T1000 (cell line): ENCODE results near the gene DNAH14.

Source experiments
- DNase-seq: peaks from one replicate; lab custom pipeline; 2025; ENCODE audit warnings: mixed read lengths; lab: John Stamatoyannopoulos, UW

DNAH14 gene

GRCh38 chr1:225428881-225429455 lies 499.5 kb downstream of the DNAH14 start:
- no peak for DNase-seq

GRCh38 chr1:225430301-225430700 lies 500.8 kb downstream of the DNAH14 start:
- no peak for DNase-seq

- no peak for DNase-seq
These were observed 501.8 kb downstream of the DNAH14 start for GRCh38 chr1:225431081-225431863.

- DNase-seq: no peak
These were observed 504.6 kb downstream of the DNAH14 start for GRCh38 chr1:225434046-225434445.

- DNase-seq: no peak
These were observed 505.6 kb downstream of the DNAH14 start for GRCh38 chr1:225435076-225435475.

GRCh38 chr1:225435487-225435886 lies 506.0 kb downstream of the DNAH14 start:
- DNase-seq: no peak

- DNase-seq: no peak
These were observed 506.5 kb downstream of the DNAH14 start for GRCh38 chr1:225435957-225436392.

- no peak for DNase-seq
These were observed 508.4 kb downstream of the DNAH14 start for GRCh38 chr1:225437710-225438437.

- no peak for DNase-seq
These were observed 511.1 kb downstream of the DNAH14 start for GRCh38 chr1:225440380-225441221.

GRCh38 chr1:225441314-225442122 lies 512.0 kb downstream of the DNAH14 start:
- DNase-seq: no peak

- DNase-seq: no peak
These were observed 512.6 kb downstream of the DNAH14 start for GRCh38 chr1:225442123-225442505.

GRCh38 chr1:225445639-225446594 lies 516.4 kb downstream of the DNAH14 start:
- DNase-seq: no peak

- no peak for DNase-seq
These were observed 517.1 kb downstream of the DNAH14 start for GRCh38 chr1:225446595-225446960.

GRCh38 chr1:225446981-225447615 lies 517.6 kb downstream of the DNAH14 start:
- no peak for DNase-seq

GRCh38 chr1:225447650-225448089 lies 518.2 kb downstream of the DNAH14 start:
- DNase-seq: no peak

GRCh38 chr1:225448146-225448805 lies 518.8 kb downstream of the DNAH14 start:
- no peak for DNase-seq
